Measurements from ENCODE around the gene OXSR1.
A peak's percentile ranks its signal among the peaks of the same experiment; 100 is the strongest.

Gene OXSR1

DNA sequence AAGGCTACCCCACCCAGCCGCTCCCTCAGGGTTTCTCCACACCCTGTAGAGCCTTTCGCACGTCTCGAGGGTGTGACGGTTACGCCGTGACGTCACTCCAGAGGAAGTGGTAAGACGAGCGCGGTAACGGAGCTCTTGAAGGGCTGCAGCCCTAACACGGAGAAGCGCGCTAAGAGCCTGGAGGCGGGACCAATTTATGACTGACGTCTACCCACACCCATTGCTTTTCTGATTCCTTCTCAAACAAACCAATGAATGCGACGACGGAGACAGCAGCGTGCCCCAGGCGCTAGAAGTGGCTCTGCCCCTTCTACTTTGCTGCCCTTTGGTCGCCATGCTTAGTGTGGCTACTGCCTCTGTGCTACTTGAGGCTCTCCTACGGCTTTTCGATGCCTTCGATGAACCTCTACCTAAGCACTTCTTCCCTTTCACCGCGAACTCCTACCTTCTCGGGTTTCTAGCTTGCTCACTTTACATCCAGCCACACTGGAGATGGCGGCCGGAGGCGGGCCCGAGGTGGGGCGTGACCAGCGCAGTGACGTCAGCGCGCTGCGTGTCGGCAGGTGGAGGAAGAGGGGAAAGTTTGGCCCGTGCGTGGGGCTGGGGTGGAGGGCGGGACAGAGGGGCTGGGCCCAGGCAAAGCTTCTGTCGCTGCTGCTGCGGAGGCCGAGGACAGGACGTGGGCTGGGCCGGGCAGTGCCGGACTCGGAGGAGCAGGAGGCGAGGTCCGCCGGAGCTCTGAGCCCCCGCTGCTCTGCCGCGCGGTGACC, at the start of gene OXSR1:
TSS of gene OXSR1 (plus strand) at position 586 of the 770 bp plus-strand sequence. CDS start 340 bp downstream, outside the sequence.
- DNase-seq = peak; percentile 87 to 100 (median 98)

- DNase-seq = no peak
Observed at GRCh38 chr3:38115645-38116427, 49.5 kb upstream of the OXSR1 start.

DNA sequence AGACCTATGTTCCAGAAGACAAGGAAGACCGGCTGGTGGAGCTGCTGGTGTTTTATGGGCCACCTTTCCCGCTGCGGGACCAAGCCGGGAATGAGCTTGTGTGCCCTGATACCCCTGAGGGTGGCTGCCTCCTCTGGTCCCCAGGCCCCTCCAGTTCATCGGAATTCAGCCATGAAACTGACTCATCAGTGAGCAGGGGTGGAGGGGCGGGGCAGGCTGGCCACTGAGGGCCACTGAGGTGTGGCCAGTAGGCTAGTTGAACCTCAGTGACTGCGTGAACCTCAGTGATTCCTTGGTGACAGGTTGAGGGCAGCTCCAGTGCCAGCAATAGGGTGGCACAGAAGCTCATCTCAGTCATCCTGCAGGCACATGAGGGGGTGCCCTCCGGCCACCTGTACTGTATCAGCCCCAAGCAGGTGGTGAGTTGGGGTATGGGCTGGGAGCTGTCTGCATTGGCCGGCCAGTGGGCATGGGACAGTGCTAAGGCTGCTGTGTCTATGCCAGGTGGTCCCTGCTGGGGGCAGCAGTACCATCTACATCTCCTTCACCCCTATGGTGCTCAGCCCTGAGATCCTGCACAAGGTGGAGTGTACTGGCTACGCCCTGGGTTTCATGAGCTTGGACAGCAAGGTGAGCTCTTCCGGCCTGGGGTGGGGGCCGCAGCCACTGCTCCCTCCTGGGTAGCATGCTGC, 48.7 kb upstream of the OXSR1 start:
- no peak for DNase-seq

DNA sequence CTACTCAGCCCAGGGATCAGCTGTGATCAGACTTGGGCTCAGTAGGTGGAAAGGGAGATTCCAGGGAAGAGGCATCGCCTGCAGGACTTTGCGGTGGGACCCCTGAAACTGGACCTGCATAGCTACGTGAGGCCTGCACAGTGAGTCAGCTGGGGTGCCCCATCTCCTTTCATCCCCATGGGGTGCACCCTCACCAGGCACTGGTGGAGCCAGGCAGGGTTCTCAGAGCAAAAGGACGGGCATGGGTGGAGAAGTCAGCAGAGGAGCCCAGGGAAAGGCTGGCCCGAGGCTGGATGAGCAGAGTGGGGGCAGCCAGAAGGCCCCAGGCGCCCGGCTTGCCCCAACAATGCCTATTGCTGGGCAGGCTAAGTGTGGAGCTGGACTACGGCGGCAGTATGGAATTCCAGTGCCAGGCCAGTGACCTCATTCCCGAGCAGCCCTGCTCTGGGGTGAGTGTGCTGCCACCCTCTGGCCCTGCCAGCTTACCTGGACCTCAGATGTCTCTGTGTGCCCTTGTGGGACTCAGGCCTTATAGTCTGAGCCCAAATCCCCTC, 48.1 kb upstream of the OXSR1 start:
- DNase-seq = peak in 2 of 14 donors; percentile 11 to 12

- DNase-seq = peak in 5 of 14 donors; percentile 12 to 26 (median 20)
Observed at GRCh38 chr3:38117748-38118420, 47.5 kb upstream of the OXSR1 start.

DNA sequence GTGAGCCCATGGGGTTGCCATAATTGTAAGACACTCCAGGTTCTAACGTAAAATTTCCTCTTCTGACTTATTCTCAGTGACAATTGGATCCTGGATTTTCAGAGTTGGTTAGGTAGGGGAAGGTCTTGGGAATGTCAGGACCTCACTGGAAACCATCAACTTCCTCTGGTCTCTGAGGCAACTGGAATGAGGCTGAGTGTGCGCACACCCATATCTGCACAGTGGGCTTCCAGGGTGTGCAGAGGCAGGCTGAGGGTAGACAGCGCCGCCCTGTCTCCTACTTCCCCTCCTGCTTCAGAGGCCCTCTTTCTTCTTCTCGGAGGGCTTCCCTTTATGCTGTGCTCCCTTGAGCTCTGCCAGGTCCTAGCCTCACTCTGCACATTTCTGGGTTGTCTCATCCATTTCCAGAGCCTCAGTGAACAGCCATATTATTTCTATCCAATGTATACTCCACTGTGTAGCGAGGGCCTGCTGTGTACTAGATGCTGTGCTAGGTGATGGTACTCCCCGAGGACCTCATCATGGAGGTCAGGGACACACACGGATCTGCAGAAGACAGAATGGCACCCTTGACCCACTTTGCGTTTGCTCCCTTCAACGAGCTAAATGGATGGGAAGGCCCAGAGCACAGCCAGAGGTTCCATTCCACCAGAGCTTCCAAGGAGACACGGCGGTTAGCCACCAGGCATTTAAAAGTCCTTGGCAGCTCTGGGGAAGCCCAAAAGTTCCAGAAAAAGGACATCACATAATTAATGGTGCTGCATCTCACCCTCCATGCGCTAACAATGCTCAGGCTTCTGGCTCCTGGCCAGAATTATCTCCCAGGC, 46.7 kb upstream of the OXSR1 start:
- peak in 3 of 14 donors; percentile 14 to 35 (median 26) for DNase-seq

DNA sequence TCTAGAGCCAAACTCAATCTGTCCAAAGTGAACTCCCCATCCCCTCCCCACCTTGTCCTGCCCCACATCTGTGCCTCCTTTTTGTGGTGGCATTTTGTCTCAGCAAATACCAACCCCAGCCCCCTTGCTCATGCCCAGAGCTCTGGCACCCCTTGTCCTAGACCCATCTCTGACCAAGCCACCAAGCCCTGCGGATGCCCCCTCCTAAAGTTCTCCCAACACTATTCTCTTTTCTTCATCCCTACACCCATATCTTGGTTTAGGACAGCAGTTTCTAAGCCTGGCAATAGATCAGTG, 46.1 kb upstream of the OXSR1 start:
- DNase-seq = no peak

DNA sequence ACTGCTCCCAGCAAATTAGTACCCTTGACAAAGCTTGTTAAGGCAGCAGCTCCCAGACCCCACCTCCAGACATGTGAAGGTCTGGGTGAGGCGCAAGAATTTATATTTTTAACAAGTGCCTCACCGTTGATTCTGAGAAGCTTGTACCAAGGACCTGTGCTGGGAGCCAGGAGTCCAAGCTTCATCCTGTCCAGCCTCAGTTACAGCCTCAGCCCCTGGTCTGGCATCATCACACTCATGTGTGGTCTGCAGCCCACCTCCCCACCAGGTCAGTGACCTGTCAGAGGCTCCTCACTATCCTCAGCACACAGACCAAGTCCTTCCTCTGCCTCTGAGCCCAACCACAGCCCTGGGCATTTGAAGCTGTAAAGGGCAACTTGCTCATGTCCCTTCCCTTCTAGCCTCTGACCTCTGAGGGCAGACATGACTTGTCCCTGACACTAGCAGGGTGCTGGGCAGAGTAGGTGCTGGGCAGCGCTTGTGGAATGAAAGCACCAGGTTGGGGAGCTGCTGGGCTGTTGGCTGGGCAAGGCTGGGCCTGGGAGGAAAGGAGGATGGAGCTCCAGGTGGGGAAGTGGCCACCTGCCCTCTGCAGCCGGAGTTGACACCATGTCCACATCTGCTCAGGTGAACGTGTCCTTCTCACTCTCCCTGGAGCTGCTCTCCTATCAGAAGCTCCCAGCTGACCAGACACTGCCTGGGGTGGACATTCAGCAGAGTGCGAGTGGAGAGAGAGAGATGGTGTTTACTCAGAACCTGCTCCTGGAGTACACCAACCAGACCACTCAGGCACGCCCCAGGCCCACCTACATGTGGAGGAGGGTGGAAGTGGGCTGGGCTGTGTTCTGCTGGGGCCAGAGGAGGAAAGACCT, 45.3 kb upstream of the OXSR1 start:
- DNase-seq = no peak

DNA sequence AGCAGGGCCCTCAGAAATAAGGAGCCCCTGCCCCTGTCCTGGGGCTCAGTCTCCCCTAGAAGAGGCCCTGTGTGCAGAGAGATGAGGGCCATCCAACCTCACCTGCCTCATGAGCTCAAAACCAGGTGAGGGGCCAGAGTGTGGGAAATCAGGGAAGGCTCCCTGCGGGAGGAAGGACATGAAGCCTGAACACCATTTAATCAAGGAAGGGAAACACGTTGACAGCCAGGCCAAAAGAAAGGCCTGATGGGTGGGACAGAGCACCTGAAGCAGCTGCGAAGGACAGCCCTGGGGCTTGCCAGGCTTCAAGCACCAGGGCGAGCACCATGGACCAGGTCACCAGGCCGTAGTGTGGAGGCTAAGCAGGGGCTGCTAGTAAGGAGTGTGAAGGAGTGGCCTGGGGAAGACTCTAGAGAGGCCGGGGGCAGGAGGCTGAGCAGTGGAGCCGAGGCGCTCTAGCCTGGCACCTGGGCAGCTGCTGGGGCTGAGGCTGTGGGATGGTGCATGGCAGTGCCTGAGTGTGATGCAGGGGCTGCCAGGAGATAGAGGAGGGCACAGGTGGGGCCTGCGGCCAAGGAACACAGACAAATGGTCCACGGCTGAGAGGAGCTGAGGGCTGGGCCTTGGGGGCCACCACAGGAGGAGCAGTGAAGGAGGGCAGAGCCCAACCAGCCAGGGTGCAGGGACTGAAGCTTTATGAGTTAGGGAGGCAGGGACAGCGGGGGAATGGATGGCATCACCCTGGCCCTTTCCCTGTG, 44.5 kb upstream of the OXSR1 start:
- DNase-seq = no peak

DNA sequence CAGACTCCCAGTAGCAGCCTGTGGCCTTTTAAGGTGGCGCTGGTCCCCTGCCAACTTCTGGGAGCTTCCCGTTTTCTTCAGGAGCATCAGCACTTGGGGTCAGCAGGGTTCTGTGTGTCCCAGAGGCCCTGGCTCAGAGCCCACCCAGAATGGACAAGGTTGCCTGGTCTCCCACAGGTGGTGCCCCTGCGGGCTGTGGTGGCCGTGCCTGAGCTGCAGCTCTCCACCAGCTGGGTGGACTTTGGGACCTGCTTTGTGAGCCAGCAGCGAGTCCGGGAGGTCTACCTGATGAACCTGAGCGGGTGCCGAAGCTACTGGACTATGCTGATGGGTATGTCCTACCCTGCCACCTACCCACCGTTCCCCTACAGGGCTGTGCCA, 43.9 kb upstream of the OXSR1 start:
- DNase-seq = peak in 1 of 14 donors; percentile 11

GRCh38 chr3:38121832-38122461, 43.4 kb upstream of the OXSR1 start:
- no peak for DNase-seq

DNA sequence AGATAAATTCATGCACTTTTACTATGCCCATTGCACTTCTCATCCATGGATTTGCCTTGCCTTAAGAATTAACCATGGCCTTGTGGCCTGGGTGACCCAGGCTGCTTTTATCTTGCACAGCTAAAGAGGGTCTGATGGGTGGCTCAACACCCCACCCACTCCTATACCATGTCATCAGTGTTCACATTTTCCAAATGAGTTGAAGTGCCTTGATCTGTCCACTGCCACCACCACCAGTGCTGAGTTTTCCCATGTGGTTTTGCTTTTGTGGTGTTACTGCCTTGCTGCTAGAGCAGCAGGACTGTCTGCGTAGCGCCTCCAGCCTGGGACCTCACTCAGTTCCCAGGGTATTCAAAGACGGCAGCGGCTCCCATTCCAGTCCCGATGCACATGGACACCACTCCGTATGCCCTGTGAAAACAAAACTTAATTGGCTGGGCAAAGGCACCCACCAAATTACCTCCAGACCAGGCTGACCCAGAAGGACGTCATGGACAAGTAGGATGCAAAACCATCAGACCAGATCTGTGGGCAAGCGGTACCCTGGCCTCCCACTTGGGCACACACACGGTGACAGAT, 42.5 kb upstream of the OXSR1 start:
- no peak for DNase-seq

DNA sequence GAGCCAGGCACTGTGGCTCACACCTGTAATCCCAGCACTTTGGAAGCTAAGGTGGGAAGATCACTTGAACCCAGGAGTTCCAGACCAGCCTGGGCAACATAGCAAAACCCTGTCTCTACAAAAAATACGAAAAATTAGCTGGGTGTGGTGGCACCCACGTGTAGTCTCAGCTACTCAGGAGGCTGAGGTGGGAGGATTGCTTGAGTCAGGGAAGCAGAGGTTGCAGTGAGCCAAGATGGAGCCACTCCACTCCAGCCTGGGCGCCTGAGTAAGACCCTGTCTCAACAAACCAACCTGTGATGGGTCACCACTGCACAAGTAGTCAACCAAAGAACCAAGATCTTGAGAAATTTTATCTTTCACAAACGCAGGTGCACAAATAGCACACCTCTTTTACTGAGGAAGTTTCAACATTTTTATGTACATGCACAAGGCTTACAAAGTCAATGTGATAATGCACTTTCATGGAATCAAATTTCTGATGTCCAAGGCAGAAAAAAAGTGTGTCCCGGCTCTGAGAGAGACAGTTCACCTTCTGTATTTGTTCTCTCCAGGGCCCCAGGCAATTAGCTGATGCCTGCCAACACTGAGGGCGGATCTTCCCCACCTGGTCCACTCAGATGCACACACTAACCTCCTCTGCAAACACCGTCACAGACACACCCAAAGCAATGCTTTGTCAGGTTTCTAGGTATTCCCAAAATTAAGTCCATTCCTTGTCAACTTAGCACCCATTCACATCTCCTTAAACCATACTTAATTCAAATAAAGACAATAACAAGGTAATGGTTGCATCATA, 40.8 kb upstream of the OXSR1 start:
- no peak for DNase-seq

- no peak for DNase-seq
Observed at GRCh38 chr3:38125305-38126120, 39.8 kb upstream of the OXSR1 start.

GRCh38 chr3:38126121-38126892, 39.0 kb upstream of the OXSR1 start:
- no peak for DNase-seq

DNA sequence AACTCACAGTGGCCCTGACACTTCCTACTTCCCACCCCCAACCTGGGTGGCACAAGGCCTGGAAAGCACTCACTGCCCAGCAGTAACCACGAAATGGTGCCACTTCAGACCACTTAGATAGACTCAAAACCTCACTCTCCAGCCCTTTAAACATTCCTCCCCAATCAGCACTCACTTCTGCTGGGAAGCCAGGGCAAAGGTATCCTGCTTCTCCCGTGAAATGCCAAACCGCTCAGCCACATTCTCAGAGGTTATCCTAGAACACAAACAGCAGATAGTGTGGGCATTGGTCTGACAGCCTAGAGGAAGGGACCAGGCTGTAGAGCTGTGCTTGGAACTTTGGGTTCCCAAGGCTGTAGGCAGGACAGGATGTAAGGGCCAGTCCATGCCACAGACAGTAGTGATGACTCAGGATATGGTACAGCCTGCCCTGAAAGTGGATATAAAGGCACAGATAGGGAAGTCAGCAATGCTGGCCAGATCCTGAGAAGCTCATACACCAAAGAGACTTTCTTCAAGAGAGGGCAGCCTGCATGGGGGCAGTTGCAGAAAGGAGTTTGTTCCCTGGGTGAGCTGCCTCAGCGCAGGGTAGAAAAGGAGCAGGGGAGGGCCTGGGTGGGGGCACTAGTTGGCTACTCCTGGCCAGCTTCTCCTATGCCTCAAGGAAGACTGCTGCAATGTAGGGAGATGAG, 37.6 kb upstream of the OXSR1 start:
- DNase-seq = no peak
